ENCODE data around the gene SFMBT1. TPM values are rescaled to one million over a fixed set of nuclear protein-coding genes. Genes with fewer than 3 reads are reported as not detected.

The SFMBT1 gene
- total and polyA plus RNA-seq, 9 of the 15 experiments (the other 6 are each of a cell fraction or from before 2014, with no cell fraction given), result 0.76 to 6.6 (median 3.6) TPM

GRCh38 chr3:52866427-52866826, 179.4 kb downstream of the SFMBT1 start (continued):
- TF ChIP-seq MITF (IDR thresholded peaks at IDR 0.05), result no peak
- TF ChIP-seq ZNF639 (CRISPR knock-in tag; conservative IDR thresholded peaks at IDR 0.05 in 1 of 2, IDR thresholded peaks at IDR 0.05 in 1 of 2), result no peak
- TF ChIP-seq ZNF140 (CRISPR knock-in tag; IDR thresholded peaks at IDR 0.05), result no peak
- TF ChIP-seq BCLAF1 (IDR thresholded peaks at IDR 0.05; ENCODE audit: borderline replicate concordance in 1 of 2, control insufficient read depth in 1 of 2, low read depth in 2 of 2, low read length in 1 of 2), result no peak
- no peak for TF ChIP-seq HMGN3 (IDR thresholded peaks at IDR 0.05; ENCODE audit: borderline replicate concordance, extremely low read depth, insufficient read length, low read depth, low read length)
- TF ChIP-seq PHF8 (IDR thresholded peaks at IDR 0.05; ENCODE audit: borderline replicate concordance, low read length), result no peak
- TF ChIP-seq NRF1 (conservative IDR thresholded peaks at IDR 0.05 in 1 of 2, IDR thresholded peaks at IDR 0.05 in 1 of 2), result no peak
- no peak for TF ChIP-seq BMI1 (IDR thresholded peaks at IDR 0.05; ENCODE audit: low read length)
- TF ChIP-seq ZNF695 (CRISPR knock-in tag; IDR thresholded peaks at IDR 0.05), result no peak
- no peak for TF ChIP-seq NFE2L1 (tag; IDR thresholded peaks at IDR 0.05; ENCODE audit: borderline replicate concordance, low read depth)
- TF ChIP-seq ZNF274 (IDR thresholded peaks at IDR 0.05; ENCODE audit: borderline replicate concordance, low read depth, low read length), result no peak

Measured in K562 (cell line).